ENCODE measurements around the gene RNF11.

RNF11 gene

GRCh38 chr1:51297401-51298321 lies 61.6 kb downstream of the RNF11 start:
- DNase-seq (ENCODE audit: low spot score) = no peak

GRCh38 chr1:51298322-51298705 lies 62.2 kb downstream of the RNF11 start:
- DNase-seq (ENCODE audit: low spot score) = no peak

GRCh38 chr1:51299185-51299885 lies 63.3 kb downstream of the RNF11 start:
- DNase-seq (ENCODE audit: low spot score) = no peak

GRCh38 chr1:51299981-51300670 lies 64.1 kb downstream of the RNF11 start:
- DNase-seq (ENCODE audit: low spot score) = no peak

- no peak for DNase-seq (ENCODE audit: low spot score)
Observed at GRCh38 chr1:51301152-51301843, 65.2 kb downstream of the RNF11 start.

- DNase-seq (ENCODE audit: low spot score) = no peak
Observed at GRCh38 chr1:51301844-51302162, 65.7 kb downstream of the RNF11 start.

GRCh38 chr1:51302270-51302669 lies 66.2 kb downstream of the RNF11 start:
- no peak for DNase-seq (ENCODE audit: low spot score)

GRCh38 chr1:51302746-51303145 lies 66.7 kb downstream of the RNF11 start:
- no peak for DNase-seq (ENCODE audit: low spot score)

GRCh38 chr1:51303315-51303714 lies 67.2 kb downstream of the RNF11 start:
- DNase-seq (ENCODE audit: low spot score) = no peak

- no peak for DNase-seq (ENCODE audit: low spot score)
Observed at GRCh38 chr1:51303751-51304251, 67.7 kb downstream of the RNF11 start.

GRCh38 chr1:51304360-51304759 lies 68.3 kb downstream of the RNF11 start:
- DNase-seq (ENCODE audit: low spot score) = no peak

- peak; percentile 92 for DNase-seq (ENCODE audit: low spot score)
Observed at GRCh38 chr1:51305371-51305823, 69.3 kb downstream of the RNF11 start.

GRCh38 chr1:51306950-51307349 lies 70.9 kb downstream of the RNF11 start:
- peak; percentile 42 for DNase-seq (ENCODE audit: low spot score)

GRCh38 chr1:51308636-51309035 lies 72.6 kb downstream of the RNF11 start:
- DNase-seq (ENCODE audit: low spot score) = no peak

- no peak for DNase-seq (ENCODE audit: low spot score)
Observed at GRCh38 chr1:51309291-51309690, 73.2 kb downstream of the RNF11 start.

- DNase-seq (ENCODE audit: low spot score) = no peak
Observed at GRCh38 chr1:51310871-51311613, 75.0 kb downstream of the RNF11 start.

GRCh38 chr1:51311826-51312225 lies 75.8 kb downstream of the RNF11 start:
- DNase-seq (ENCODE audit: low spot score) = no peak

- no peak for DNase-seq (ENCODE audit: low spot score)
Observed at GRCh38 chr1:51312718-51313117, 76.6 kb downstream of the RNF11 start.

GRCh38 chr1:51313268-51313852 lies 77.3 kb downstream of the RNF11 start:
- DNase-seq (ENCODE audit: low spot score) = peak; percentile 37

GRCh38 chr1:51313961-51314777 lies 78.1 kb downstream of the RNF11 start:
- peak; percentile 94 for DNase-seq (ENCODE audit: low spot score)
